Uterus (tissue), 4 donors: Measurements from ENCODE around the gene CDK5RAP3. TPM values are rescaled to one million over a fixed set of nuclear protein-coding genes. Genes with fewer than 3 reads are reported as not detected.

Experiments
- DNase-seq, 2 donors: peaks; one replicate each; pipeline ENCODE4 v3.0.0-alpha.2; 2019 to 2020
- H3K27ac ChIP-seq, 2 donors: fragments of 200-600 bp; sonication (generic); 1 replicate in 1 of 2; 2 replicates in 1 of 2; pipeline ENCODE4 v1.5.1; 2016 to 2018
- H3K27me3 ChIP-seq, 2 donors: fragments of 200-600 bp; sonication (generic); one replicate each; pipeline ENCODE4 v1.5.1; 2018 to 2019; ENCODE audit warnings: control low read depth in 1 of 2
- H3K36me3 ChIP-seq, 2 donors: fragments of 200-600 bp; sonication (generic); one replicate each; pipeline ENCODE4 v1.5.1; 2019; ENCODE audit warnings: control low read depth in 1 of 2
- H3K4me1 ChIP-seq, 2 donors: fragments of 200-600 bp; sonication (generic); one replicate each; pipeline ENCODE4 v1.5.1; 2018 to 2019; ENCODE audit warnings: control low read depth in 1 of 2
- H3K4me3 ChIP-seq, 2 donors: fragments of 200-600 bp; sonication (generic); 1 replicate in 1 of 2; 2 replicates in 1 of 2; pipeline ENCODE4 v1.5.1; 2018 to 2019; ENCODE audit warnings: mild to moderate bottlenecking in 1 of 2
- H3K9me3 ChIP-seq, 2 donors: fragments of 200-600 bp; sonication (generic); one replicate each; pipeline ENCODE4 v1.5.1; 2019; ENCODE audit warnings: control low read depth in 1 of 2
- CTCF ChIP-seq, 4 experiments: fragments of 200-600 bp in 2 of 4; fragments of 450-650 bp in 2 of 4; sonication (generic) in 2 of 4; IDR thresholded peaks; one replicate each; pipeline ENCODE4 v1.5.1; 2016 to 2019; ENCODE audit warnings: antibody characterized with exemption in 4 of 4, mild to moderate bottlenecking in 2 of 4, moderate library complexity in 1 of 4
- POLR2A ChIP-seq, 2 donors: fragments of 450-650 bp; IDR thresholded peaks; one replicate each; pipeline ENCODE4 v1.6.1; 2016; ENCODE audit warnings: antibody characterized with exemption in 2 of 2, mild to moderate bottlenecking in 1 of 2, moderate library complexity in 1 of 2
- intact Hi-C: fragments of 100-400 bp; cut with DNase I; formaldehyde crosslinking; loops from one replicate; pipeline ENCODE4 v1.15.1; 2023; ENCODE audit warnings: low total_unique reads
- total RNA-seq, 4 donors: library from RNA; depleted of rRNA in 3 of 4; stranded (reverse); fragments of >200 nt in 3 of 4; gene quantifications; one replicate each; pipeline versions ENCODE4 v1.1.0 to v1.2.4, GENCODE V29; 2014 to 2023
- donor health status: DM: yes; HTN: yes; CAD: no.

Gene CDK5RAP3
- total RNA-seq = 100 to 1,000 TPM; 118 to 180 (median 146) TPM

GRCh38 chr17:47970725-47971499 lies at the start of gene CDK5RAP3:
Gene CDK5RAP3 (plus strand): TSS chr17:47971113. CDS start chr17:47971147, 34 bp downstream.
- intact Hi-C loops = no loop called here
- H3K27ac ChIP-seq = peak within 1 kb of the TSS; percentile 58 to 91

GRCh38 chr17:47924785-47925677 lies 45.9 kb upstream of the CDK5RAP3 start:
- H3K9me3 ChIP-seq = no peaks in the 10 kb centered on the region
- no peaks in the 10 kb centered on the region for H3K27me3 ChIP-seq
- intact Hi-C loops = no loop called here
- no peaks in the 10 kb centered on the region for H3K4me1 ChIP-seq
- TF ChIP-seq POLR2A (IDR thresholded peaks at IDR 0.05) = no peak
- TF ChIP-seq CTCF (IDR thresholded peaks at IDR 0.05) = no peak
- no peaks in the 10 kb centered on the region for H3K36me3 ChIP-seq
- no peak for DNase-seq
- no peak overlapping the region for H3K27ac ChIP-seq
- H3K4me3 ChIP-seq = no peak overlapping the region

More at GRCh38 chr17:47970725-47971499, at the start of gene CDK5RAP3:
- no peaks in the 10 kb centered on the region for H3K36me3 ChIP-seq
- no peaks in the 10 kb centered on the region for H3K27me3 ChIP-seq
- peak within 1 kb of the TSS; percentile 91 to 99 for H3K4me3 ChIP-seq
- peak; percentile 99 to 100 for DNase-seq
- H3K4me1 ChIP-seq = no peaks in the 10 kb centered on the region
- H3K9me3 ChIP-seq = no peaks in the 10 kb centered on the region
- TF ChIP-seq POLR2A (IDR thresholded peaks at IDR 0.05) (peak; percentile 78 to 79), CTCF (IDR thresholded peaks at IDR 0.05) (peak; percentile 93 to 100 (median 96))

GRCh38 chr17:47925678-47925988 lies 45.3 kb upstream of the CDK5RAP3 start:
- H3K36me3 ChIP-seq = no peaks in the 10 kb centered on the region
- H3K9me3 ChIP-seq = no peaks in the 10 kb centered on the region
- no peaks in the 10 kb centered on the region for H3K4me1 ChIP-seq
- H3K27me3 ChIP-seq = no peaks in the 10 kb centered on the region
- no peak overlapping the region for H3K27ac ChIP-seq
- intact Hi-C loops = no loop called here
- no peak overlapping the region for H3K4me3 ChIP-seq
- TF ChIP-seq POLR2A (IDR thresholded peaks at IDR 0.05) (no peak), CTCF (IDR thresholded peaks at IDR 0.05) (no peak)
- no peak for DNase-seq

- no peak for TF ChIP-seq POLR2A (IDR thresholded peaks at IDR 0.05)
- no peak for TF ChIP-seq CTCF (IDR thresholded peaks at IDR 0.05)
- DNase-seq = no peak
- no peak overlapping the region for H3K27ac ChIP-seq
- H3K27me3 ChIP-seq = no peaks in the 10 kb centered on the region
- no peaks in the 10 kb centered on the region for H3K9me3 ChIP-seq
- no peaks in the 10 kb centered on the region for H3K4me1 ChIP-seq
- intact Hi-C loops = no loop called here
- H3K4me3 ChIP-seq = no peak overlapping the region
- no peaks in the 10 kb centered on the region for H3K36me3 ChIP-seq
These were observed 43.0 kb upstream of the CDK5RAP3 start for GRCh38 chr17:47927821-47928400.
